Coronary artery (tissue), 2 donors: ENCODE results near the gene ASGR1.

Source experiments
- DNase-seq: peaks from one replicate; pipeline ENCODE4 v3.0.0-alpha.2; 2017; ENCODE audit warnings: low spot score
- H3K27ac ChIP-seq, 2 donors: fragments of 200-600 bp; sonication (generic); one replicate each; pipeline ENCODE4 v1.5.1; 2016 to 2019
- H3K4me3 ChIP-seq: fragments of 200-600 bp; sonication (generic); 2 replicates; pipeline ENCODE4 v1.5.1; 2016; ENCODE audit warnings: mild to moderate bottlenecking, moderate library complexity
- TF ChIP-seq, protein P1 (sequence below): fragments of 200-600 bp; sonication (generic); IDR thresholded peaks from one replicate; pipeline ENCODE4 v1.5.1; 2019; ENCODE audit warnings: antibody characterized with exemption

The ASGR1 gene

GRCh38 chr17:7219229-7219811, 40.1 kb upstream of the ASGR1 start:
- no peak for DNase-seq
- Histone ChIP-seq H3K27ac (peak overlapping the region; percentile 98 to 99), H3K4me3 (peak overlapping the region; percentile 95)

DNA sequence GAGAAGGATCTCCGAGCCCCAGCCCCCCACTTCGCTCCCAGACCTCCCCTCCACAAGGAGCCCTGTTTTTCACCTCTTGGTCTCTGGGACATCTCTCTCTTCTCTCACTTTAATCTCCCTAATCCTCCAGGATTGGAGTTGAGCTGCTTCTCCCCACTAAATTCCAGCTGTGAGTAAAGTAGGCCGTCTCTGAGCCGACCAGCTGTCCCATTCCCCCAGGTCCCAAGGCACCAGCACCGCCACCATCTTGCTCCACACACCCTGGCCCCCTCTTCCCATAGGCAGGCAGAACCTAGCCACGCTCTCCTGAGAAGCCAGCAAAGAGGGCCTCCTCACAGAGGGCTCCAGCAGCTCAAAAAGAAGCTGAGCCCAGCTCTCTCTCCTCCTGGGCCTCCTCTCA, 39.6 kb upstream of the ASGR1 start:
- TF ChIP-seq, protein P1, sequence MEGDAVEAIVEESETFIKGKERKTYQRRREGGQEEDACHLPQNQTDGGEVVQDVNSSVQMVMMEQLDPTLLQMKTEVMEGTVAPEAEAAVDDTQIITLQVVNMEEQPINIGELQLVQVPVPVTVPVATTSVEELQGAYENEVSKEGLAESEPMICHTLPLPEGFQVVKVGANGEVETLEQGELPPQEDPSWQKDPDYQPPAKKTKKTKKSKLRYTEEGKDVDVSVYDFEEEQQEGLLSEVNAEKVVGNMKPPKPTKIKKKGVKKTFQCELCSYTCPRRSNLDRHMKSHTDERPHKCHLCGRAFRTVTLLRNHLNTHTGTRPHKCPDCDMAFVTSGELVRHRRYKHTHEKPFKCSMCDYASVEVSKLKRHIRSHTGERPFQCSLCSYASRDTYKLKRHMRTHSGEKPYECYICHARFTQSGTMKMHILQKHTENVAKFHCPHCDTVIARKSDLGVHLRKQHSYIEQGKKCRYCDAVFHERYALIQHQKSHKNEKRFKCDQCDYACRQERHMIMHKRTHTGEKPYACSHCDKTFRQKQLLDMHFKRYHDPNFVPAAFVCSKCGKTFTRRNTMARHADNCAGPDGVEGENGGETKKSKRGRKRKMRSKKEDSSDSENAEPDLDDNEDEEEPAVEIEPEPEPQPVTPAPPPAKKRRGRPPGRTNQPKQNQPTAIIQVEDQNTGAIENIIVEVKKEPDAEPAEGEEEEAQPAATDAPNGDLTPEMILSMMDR = no peak
- Histone ChIP-seq H3K4me3 (no peak overlapping the region), H3K27ac (peak overlapping the region; percentile 98 to 99)
- DNase-seq = no peak

More at GRCh38 chr17:7219229-7219811, 40.1 kb upstream of the ASGR1 start:
- TF ChIP-seq, protein P1 = no peak

DNA sequence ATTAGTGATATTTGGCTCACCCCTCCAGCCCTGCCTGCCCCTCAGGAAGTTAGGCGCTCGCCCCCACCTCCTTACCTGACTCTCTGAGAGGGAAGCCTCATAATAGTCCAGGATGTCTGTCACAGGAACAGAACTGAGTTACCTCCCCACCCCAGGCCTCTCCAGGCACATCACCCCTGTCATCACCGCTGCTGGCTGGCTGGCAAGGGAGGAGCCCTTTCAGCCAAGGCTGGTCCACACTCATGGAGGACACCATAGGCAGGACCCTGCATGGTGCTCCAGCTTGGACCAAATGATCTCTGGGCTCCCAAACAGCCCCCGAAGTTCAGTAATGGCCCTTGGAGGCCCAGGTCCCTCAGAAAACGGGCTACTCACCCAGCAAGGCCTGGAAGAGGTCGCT, 39.0 kb upstream of the ASGR1 start:
- peak overlapping the region; percentile 72 for H3K4me3 ChIP-seq
- peak overlapping the region; percentile 69 to 99 for H3K27ac ChIP-seq
- TF ChIP-seq, protein P1 = no peak
- no peak for DNase-seq

- Histone ChIP-seq H3K4me3 (peak overlapping the region; percentile 72), H3K27ac (peak overlapping the region; percentile 69 to 99)
- no peak for DNase-seq
- TF ChIP-seq, protein P1 = no peak
Observed at GRCh38 chr17:7217113-7217987, 38.2 kb upstream of the ASGR1 start.

- Histone ChIP-seq H3K4me3 (peak overlapping the region; percentile 72), H3K27ac (peak overlapping the region; percentile 69 to 99)
- no peak for DNase-seq
- TF ChIP-seq, protein P1 = no peak
Observed at GRCh38 chr17:7216242-7217112, 37.3 kb upstream of the ASGR1 start.

- no peak for DNase-seq
- H3K27ac ChIP-seq = peak overlapping the region; percentile 69 to 99
- H3K4me3 ChIP-seq = peak overlapping the region; percentile 72
- TF ChIP-seq, protein P1 = no peak
Observed at GRCh38 chr17:7215652-7216180, 36.5 kb upstream of the ASGR1 start.
